Loucy (cell line): ENCODE results near the gene PTPRQ.

Experiments used
- H2AFZ ChIP-seq: fragments of 200-600 bp; sonication (generic); 2 replicates; pipeline ENCODE4 v1.6.0; 2016; ENCODE audit warnings: antibody characterized with exemption, mild to moderate bottlenecking, low read length, moderate library complexity
- H3F3A ChIP-seq: fragments of 200-600 bp; 2 replicates; pipeline ENCODE4 v1.6.0; 2016; ENCODE audit warnings: antibody characterized with exemption, low read depth, mild to moderate bottlenecking
- H3K27me3 ChIP-seq: fragments of 200-600 bp; sonication (generic); 2 replicates; pipeline ENCODE4 v1.6.1; 2014; ENCODE audit warnings: low read length, mild to moderate bottlenecking; ENCODE audit not compliant: insufficient read depth, poor library complexity, severe bottlenecking
- H3K36me3 ChIP-seq: fragments of 200-600 bp; sonication (generic); 2 replicates; pipeline ENCODE4 v1.6.1; 2016; ENCODE audit warnings: low read length; ENCODE audit not compliant: insufficient read depth
- H3K4me1 ChIP-seq: fragments of 200-600 bp; sonication (generic); 2 replicates; pipeline ENCODE4 v1.5.1; 2014; ENCODE audit warnings: low read length, mild to moderate bottlenecking; ENCODE audit not compliant: insufficient read depth, poor library complexity, severe bottlenecking
- H3K4me2 ChIP-seq: fragments of 200-600 bp; sonication (generic); 2 replicates; pipeline ENCODE4 v1.6.0; 2014; ENCODE audit warnings: antibody characterized with exemption, low read length, low read depth, mild to moderate bottlenecking; ENCODE audit not compliant: poor library complexity, severe bottlenecking
- H3K4me3 ChIP-seq: fragments of 200-600 bp; sonication (generic); 2 replicates; pipeline ENCODE4 v1.5.1; 2014; ENCODE audit warnings: low read length, mild to moderate bottlenecking, mixed read lengths; ENCODE audit not compliant: poor library complexity, severe bottlenecking
- H3K79me2 ChIP-seq: fragments of 200-600 bp; sonication (generic); 2 replicates; pipeline ENCODE4 v1.6.1; 2014; ENCODE audit warnings: low read length; ENCODE audit not compliant: insufficient read depth
- H3K9ac ChIP-seq: fragments of 200-600 bp; sonication (generic); 2 replicates; pipeline ENCODE4 v1.6.0; 2014; ENCODE audit warnings: mild to moderate bottlenecking, low read depth, low read length, moderate library complexity; ENCODE audit not compliant: poor library complexity, severe bottlenecking
- H3K9me2 ChIP-seq: fragments of 200-600 bp; sonication (generic); replicated peaks from 2 replicates; pipeline ENCODE4 v1.6.1; 2016; ENCODE audit warnings: low read depth, low read length, mixed read lengths
- H3K9me3 ChIP-seq: fragments of 200-600 bp; sonication (generic); 2 replicates; pipeline ENCODE4 v1.6.1; 2014; ENCODE audit warnings: mild to moderate bottlenecking, antibody characterized with exemption, low read length, low read depth; ENCODE audit not compliant: insufficient read depth
- H4K20me1 ChIP-seq: fragments of 200-600 bp; sonication (generic); 2 replicates; pipeline ENCODE4 v1.6.0; 2014; ENCODE audit warnings: antibody characterized with exemption, low read length, mild to moderate bottlenecking; ENCODE audit not compliant: insufficient read depth, poor library complexity, severe bottlenecking
- EZH2phosphoT487 ChIP-seq: fragments of 200-600 bp; IDR thresholded peaks from 2 replicates; pipeline ENCODE4 v1.6.1; 2018; ENCODE audit warnings: antibody characterized with exemption, mild to moderate bottlenecking, moderate library complexity, borderline replicate concordance
- TF ChIP-seq, protein P1 (sequence below): fragments of 200-600 bp; sonication (generic); conservative IDR thresholded peaks from 2 replicates; pipeline ENCODE4 v1.5.1; 2014; ENCODE audit warnings: mild to moderate bottlenecking, antibody characterized with exemption, low read length

The PTPRQ gene

DNA sequence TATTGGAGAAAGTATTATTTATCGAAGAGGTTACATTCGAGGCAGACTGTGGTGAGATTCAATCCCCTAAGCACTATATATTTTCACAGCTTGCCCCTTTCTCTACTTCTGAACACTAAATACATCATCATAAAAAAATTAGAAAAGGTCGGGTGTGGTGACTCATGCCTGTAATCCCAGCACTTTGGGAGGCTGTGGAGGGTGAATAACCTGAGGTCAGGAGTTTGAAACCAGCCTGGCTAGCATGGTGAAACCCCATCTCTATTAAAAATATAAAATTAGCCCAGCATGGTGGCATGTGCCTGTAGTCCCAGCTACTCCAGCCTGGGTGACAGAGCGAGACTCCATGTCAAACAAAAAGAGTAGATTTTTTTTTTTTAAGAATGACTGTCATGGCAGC is 192.8 kb downstream of the PTPRQ start:
- no peaks in the 10 kb centered on the region for H3F3A ChIP-seq
- H3K4me2 ChIP-seq: no peak overlapping the region
- no peaks in the 10 kb centered on the region for H3K9me3 ChIP-seq

DNA sequence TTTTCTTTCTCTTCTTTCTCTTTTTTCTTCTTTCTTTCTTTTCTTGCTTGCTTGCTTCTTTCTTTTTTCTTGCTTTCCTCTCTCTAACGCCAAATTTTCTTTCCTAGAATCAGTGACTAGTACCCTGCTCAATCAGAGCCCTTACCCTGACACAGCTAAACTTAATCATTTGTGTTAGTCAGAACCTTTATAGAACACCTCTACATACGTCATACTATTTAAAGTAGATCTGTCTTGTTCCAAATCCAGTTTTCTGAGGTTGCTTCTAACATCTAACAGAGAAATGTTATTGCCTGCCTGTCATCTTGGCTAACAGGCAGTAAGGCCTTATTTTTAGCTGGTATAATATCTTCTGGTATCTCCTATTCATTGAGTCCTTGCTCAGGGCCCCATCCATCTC is 197.9 kb downstream of the PTPRQ start:
- Histone ChIP-seq H3K36me3 (no peaks in the 10 kb centered on the region), H2AFZ (no peak overlapping the region), H3K9me3 (no peaks in the 10 kb centered on the region), H3K79me2 (no peaks in the 10 kb centered on the region), H3K27me3 (no peaks in the 10 kb centered on the region), H3K9me2 (no peaks in the 10 kb centered on the region), H4K20me1 (no peaks in the 10 kb centered on the region), H3K4me3 (no peak overlapping the region), H3K4me2 (no peak overlapping the region), H3K9ac (no peak overlapping the region), H3F3A (no peaks in the 10 kb centered on the region), H3K4me1 (no peaks in the 10 kb centered on the region)
- TF ChIP-seq EZH2phosphoT487: no peak
- TF ChIP-seq, protein P1, sequence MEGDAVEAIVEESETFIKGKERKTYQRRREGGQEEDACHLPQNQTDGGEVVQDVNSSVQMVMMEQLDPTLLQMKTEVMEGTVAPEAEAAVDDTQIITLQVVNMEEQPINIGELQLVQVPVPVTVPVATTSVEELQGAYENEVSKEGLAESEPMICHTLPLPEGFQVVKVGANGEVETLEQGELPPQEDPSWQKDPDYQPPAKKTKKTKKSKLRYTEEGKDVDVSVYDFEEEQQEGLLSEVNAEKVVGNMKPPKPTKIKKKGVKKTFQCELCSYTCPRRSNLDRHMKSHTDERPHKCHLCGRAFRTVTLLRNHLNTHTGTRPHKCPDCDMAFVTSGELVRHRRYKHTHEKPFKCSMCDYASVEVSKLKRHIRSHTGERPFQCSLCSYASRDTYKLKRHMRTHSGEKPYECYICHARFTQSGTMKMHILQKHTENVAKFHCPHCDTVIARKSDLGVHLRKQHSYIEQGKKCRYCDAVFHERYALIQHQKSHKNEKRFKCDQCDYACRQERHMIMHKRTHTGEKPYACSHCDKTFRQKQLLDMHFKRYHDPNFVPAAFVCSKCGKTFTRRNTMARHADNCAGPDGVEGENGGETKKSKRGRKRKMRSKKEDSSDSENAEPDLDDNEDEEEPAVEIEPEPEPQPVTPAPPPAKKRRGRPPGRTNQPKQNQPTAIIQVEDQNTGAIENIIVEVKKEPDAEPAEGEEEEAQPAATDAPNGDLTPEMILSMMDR: no peak

More for the DNA sequence above, 192.8 kb downstream of the PTPRQ start:
- Histone ChIP-seq H3K36me3 (no peaks in the 10 kb centered on the region), H3K27me3 (no peaks in the 10 kb centered on the region), H2AFZ (no peak overlapping the region), H3K4me1 (no peaks in the 10 kb centered on the region), H4K20me1 (no peaks in the 10 kb centered on the region), H3K79me2 (no peaks in the 10 kb centered on the region), H3K4me3 (no peak overlapping the region), H3K9me2 (no peaks in the 10 kb centered on the region), H3K9ac (no peak overlapping the region)
- TF ChIP-seq, protein P1: no peak
- no peak for TF ChIP-seq EZH2phosphoT487

DNA sequence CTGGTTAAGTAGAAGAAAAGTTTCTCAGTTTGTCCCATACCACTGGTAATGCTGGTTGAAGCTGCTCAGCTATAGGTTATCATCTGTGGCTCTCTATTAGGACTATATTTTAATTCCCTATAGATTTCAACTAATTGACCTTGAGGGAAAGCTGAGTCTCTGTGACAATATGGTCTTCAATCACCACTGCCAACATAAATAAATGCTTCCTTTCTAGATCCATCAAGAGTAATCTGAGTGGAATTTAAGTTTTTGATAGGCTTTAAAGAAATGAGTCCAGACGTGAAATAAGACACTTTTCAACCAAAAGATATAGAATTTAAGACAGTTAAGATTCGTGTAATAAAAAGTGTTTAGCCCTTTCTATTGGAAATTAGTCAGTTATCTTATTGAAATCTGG is 199.9 kb downstream of the PTPRQ start:
- Histone ChIP-seq H3K4me1 (no peaks in the 10 kb centered on the region), H3K4me3 (no peak overlapping the region), H4K20me1 (no peaks in the 10 kb centered on the region), H3K79me2 (no peaks in the 10 kb centered on the region), H3K9me2 (no peaks in the 10 kb centered on the region), H2AFZ (no peak overlapping the region), H3F3A (no peaks in the 10 kb centered on the region), H3K27me3 (no peaks in the 10 kb centered on the region), H3K9ac (no peak overlapping the region), H3K36me3 (no peaks in the 10 kb centered on the region), H3K9me3 (no peaks in the 10 kb centered on the region), H3K4me2 (no peak overlapping the region)
- no peak for TF ChIP-seq EZH2phosphoT487
- TF ChIP-seq, protein P1: no peak
